Measurements from ENCODE around the gene FBXL16.

DNA sequence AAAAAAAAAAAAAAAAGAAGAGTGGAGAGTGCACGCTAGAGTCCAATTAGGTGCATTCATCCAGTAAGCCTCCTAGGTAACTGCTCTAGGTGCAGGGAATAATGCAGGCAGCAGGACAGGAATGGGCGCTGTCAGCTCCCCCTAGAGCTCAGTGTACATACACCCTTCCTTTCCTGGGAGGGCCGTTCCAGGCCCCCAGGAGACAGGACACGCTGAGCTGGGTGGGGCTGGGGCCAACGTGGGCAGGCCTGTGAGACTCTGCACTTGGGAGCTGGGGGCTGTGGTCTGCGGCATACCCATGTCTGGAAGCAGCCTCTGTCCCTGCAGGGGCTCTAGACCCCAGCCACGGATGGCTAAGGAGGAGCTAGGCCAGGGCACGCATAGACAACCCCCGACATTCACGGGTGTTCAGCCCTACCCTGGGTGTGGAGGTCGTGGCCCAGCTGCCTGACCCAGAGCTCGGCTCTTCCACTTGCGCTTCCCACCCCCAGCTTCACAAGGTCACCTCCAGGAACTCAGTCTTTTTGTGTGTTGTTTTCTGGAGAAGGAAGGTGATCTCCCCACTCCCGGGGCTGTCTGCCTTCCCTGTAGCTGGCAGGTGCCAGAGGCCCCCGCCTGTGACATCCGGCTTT is 14.3 kb upstream of the FBXL16 start:
- TF ChIP-seq EZH2 (optimal IDR thresholded peaks at IDR 0.05; ENCODE audit: low read depth, low read length) (no peak), CTCF (IDR thresholded peaks at IDR 0.05; ENCODE audit: low read length) (peak; percentile 23)
